Caki2 (cell line): ENCODE data around the gene FHOD1. TPM values are rescaled to one million over a fixed set of nuclear protein-coding genes. Genes with fewer than 3 reads are reported as not detected.
A peak's percentile ranks its signal among the peaks of the same experiment; 100 is the strongest.

Source experiments
- DNase-seq: peaks from one replicate; pipeline ENCODE4 v3.0.0-alpha.2; 2015; ENCODE audit warnings: low read depth
- in situ Hi-C: cut with HindIII; loops from 2 replicates; pipeline ENCODE4 v1.10.0; 2016; ENCODE audit warnings: low sequenced_read_pairs, low pct_unique_long_range_greater_than_20kb, mixed read lengths
- total RNA-seq: library from RNA; depleted of rRNA; stranded (reverse); fragments of >200 nt; shearing (Covaris generic); gene quantifications from 2 replicates; pipeline ENCODE4 v1.2.3, GENCODE V29; 2014; ENCODE audit warnings: low replicate concordance

Gene FHOD1
- total RNA-seq, 1 experiment from 2014 or later, result 6.2 TPM

DNA sequence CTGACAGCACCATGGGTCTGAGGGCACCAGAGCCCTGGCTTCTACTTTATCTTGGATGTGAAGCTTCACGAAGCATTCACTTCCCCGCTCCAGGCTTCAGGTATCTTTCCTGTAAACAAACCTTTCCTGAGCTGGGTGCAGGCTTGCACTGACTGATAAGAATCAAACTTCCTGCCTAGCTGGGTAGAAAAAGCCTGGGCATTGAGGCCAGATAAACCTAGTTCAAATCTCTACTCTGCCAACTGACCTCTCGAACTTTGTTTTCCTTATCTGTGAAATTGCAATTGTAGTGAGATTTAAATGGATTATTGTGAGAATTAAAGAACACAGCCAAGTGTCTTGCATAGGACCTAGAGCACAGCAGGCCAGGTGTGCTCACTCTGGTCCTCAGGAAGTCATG, 23.3 kb downstream of the FHOD1 start:
- DNase-seq, result no peak
- in situ Hi-C loops, result no loop called here

DNA sequence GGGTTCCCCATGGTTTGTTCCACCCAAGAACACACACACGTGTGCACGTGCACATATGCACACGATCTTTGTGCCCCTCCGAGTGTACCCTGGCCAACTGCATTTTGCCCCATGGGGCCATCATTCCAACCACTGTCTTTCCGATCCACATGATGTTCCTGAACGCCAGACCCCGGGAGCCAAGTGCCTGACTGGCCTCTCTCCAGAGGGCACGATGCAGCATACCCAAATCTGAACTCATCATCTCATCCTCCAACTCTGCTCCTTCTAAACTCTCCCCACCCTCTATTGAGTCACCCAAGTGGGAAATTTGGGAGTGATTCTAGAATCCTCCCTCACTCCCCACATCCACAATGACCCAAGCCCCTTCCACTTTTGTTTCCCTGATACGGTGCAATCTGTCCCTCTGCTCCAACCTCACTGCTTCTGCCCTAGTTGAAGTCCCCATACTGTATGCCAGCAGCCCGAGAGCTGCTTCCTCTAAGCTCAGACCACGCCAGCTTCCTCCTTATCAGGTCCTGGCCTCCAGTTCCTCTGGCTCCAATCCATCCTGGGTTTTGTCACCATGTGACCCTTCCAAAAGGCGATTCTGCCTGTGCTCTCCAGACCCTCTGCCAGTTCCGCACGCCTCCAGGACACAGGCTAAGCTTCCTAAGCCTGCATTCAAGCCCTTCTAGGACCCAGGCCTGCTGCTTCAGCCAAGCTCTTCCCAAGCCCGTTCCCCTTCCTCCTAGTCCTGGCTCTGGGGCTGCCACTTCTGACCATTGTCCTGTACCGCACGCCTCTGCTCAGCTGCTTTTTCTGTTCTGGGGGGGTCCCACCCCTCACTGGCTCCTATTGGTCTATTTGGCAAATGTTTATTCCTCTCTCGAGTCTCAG, 30.4 kb downstream of the FHOD1 start:
- in situ Hi-C loops, result no loop called here
- no peak for DNase-seq

DNA sequence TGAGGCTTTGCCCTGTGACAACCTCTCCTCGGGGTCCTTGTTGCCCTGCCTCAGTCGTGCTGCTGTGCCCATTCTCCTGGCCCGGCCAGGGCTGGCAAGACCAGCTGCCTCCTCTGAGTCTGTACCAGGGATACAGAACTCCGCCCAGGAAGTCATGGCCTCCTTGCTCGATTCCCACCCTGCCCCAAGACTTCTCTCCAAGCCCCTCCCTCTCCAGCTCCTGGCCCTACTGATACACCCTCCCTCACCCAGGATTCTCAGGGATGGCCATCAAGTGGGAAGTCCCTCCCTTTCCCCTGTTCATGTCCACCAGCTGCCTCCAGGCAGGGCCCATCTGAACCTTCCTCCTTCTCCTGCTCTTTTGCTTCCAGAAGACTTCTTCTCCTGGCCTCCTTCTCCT, 31.6 kb downstream of the FHOD1 start:
- DNase-seq, result no peak
- in situ Hi-C loops, result no loop called here

DNA sequence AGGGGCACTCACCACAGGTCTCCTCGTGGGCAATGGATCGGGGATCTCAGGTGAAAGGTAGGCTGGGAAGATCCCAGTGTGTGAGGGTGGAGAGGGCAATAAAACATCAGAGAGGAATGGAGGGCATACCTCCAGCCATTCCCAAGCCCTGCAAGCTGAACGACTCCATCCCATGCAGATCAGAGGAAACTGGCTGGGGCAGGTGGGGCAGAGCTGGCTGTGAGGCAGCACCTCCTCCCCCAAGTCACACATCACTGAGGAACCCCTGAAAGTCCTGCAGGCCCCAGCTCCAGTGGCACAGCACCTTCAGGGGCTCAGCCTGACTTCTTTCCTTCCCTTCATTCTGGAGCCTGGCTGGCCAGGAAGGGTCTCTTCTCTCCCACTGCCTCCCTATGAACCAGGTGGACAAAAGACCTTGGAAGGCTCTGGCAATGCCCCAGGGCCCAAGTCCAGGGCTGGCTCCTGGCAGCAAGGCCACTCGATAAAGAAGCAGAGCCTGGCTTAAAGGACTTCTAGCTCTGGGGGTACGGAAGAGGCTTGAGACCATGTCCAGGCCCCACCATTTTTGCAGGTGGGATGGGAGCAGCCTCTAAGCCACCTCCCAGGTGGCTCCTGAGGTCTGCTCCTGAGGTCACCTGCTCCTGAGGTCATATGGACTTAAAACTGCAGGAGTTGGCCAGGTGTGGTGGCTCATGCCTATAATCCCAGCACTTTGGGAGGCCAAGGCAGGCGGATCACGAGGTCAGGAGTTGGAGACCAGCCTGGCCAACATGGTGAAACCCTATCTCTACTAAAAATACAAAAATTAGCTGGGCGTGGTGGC, 33.9 kb downstream of the FHOD1 start:
- no peak for DNase-seq

DNA sequence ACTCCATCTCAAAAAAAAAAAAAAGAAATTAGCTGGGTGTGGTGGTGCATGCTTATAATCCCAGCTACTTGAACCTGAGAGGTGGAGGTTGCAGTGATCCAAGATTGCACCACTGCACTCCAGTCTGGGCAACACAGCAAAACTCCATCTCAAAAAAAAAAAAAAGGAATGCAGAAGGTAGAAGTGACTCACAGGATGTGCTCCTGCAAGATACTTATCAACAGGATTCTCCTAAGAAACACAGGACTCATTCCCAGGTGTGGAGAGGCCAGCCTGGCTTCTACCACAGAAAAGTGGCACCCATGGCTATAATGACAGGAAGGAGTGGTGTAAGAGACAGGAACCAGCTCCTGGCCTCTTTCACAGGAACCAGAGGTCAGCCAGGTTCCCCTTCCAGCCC, 34.5 kb downstream of the FHOD1 start:
- in situ Hi-C loops, result no loop called here
- DNase-seq, result peak; percentile 39

More for the DNA sequence above, 33.9 kb downstream of the FHOD1 start:
- in situ Hi-C loops, result no loop called here

DNA sequence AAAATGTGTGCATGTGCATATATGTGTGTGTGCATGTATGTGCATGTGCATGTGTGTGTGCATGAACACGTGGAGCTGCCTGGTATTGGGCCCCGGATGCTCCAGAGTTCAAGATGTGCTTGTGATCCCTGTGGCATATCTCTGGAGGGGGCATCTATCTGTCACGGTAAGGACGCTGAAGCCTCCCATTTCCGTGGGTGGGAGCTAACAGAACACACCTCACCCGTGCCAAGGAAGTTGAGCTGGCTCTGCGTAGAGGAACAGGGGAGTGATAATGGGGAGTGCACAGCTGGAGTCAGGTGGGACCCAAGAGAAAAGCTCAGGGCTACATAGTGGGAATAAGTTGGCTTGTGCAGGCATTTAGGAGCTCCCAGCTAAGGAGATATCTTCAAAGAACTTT, 35.6 kb downstream of the FHOD1 start:
- in situ Hi-C loops, result no loop called here

DNA sequence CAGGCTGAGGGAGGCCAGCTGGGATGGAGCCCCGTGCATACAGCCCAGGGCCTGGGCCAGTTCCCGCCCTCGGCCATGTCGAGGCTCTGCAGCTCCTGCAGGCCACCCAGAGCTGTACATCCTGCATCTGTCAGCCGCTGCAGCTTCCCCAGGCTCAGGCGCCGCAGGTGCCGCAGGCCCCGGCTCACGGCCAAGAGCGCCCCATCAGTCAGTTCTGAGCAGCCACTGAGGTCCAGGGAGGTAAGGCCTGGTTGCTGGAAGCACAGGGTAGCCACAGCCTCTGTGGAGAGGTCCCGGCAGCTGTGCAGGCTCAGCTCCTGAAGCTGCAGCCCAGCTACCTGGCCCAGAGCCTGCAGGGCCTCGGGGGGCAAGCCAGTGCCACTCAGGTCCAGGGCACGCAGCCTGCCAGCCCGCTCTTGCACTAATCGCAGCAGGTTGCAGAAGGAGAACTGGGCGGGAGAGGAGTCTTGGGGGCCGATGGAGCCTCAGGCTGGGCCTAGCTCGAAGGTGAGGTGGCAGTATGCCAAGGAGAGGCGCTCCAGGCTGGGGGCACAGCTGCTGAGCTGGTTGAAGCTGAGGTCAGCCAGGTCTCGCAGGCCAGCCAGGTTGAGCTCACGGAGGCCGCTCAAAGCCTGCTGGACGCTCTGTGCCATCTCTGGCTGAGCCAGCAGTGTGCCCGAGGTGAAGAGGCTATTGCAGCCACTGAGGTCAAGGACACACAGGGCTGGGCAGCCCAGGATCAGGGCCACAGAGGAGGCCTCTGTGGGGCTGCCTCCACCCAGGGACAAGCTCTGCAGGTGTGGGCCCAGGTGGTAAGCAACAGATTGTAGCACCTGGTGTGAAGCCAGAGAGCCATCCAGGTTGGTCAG, 37.0 kb downstream of the FHOD1 start:
- no peak for DNase-seq
- in situ Hi-C loops, result no loop called here

More for the DNA sequence above, 35.6 kb downstream of the FHOD1 start:
- no peak for DNase-seq

DNA sequence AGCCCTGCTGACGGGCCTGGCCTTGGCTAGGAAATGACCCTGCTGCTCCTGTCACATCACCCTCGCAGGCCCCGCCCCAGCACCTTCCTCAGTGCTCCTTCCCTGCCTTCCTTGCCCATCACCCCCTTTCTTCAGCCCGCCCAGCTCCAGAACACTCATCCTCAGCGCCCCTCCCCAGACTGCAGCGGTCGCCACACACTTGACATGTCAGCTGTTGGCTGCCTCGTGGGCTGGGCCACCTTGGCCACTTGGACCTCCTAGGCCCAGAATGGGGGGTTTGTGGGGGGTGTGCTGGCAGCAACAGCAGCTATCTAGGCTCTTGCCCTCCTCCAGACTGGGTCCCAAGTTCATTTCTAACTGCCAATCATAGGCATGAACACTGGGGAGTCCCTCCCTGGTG, 37.7 kb downstream of the FHOD1 start:
- DNase-seq, result no peak
- in situ Hi-C loops, result no loop called here

DNA sequence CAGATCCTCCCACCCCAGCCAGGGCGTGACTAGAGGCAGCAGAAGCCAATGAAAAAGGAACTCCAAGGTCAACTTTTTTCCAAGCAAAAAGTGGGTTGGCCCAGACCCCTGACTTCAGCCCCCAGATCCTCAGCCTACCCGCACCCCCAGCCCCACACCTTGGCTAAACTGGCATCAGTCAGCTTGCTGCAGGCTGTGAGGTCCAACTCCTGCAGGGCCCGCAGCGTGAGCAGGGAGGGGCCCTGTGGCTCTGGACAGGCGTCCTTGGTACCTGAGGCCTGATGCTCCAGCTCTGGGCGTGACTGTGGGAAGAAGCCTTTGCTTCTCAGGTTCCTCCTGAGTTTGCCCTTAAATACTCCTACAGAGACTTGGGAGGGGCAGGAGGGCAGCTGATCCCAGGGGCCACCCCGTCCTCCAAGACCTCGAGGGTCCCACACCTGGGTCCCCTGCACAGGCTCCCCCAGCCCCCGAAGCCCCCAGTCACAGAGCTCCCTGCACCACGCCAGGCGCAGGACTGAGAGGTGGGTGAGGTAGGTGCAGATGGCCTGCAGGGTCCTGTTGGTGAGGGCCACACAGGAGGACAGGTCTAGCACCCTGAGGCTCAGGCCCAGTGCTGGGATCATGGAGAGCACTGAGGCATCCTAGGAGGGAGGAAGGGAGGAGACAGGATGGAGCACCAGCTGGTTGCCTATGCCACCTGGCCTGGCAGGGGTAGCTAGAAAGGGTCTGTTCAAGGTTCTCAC, 39.0 kb downstream of the FHOD1 start:
- in situ Hi-C loops, result no loop called here
- DNase-seq, result no peak

DNA sequence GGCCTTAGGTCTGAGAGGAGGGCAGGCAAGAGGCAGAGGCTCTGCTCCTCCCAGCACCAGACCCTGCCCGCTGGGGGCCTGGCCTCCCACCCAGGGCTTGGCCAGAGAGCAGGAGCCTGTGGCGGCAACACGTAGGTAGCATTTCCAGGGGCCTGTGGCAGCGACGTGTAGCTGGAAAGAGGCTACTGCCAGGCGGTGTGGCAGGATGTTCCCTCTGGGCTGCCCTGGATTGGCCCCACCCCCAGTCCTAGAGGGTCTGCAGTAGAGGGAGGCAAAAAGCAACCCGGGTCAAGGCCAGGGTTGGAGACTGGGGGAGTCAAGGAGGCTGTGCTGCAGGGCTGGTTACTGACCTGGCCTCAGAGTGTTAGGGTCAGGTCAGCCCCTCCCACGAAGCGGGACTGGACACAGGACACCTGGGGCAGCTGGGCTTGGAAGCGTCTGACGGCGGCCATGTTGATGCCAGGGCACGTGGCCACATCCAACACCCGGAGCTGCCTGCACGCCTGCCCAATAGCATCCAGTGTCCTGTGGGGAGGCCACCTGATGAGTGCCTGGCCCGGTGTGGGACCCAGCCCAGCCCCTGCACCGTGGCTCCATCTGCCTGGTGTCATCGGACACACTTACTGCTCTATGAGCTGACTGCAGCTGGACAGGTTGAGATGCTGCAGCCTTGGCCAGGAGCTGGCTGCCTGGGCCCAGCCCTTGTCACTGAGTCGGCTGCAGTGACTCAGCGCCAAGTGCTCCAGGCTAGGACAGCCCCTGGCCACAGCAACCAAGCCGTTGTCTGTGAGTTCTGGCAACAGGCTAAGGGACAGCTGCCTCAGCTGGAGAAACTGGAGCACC, 39.8 kb downstream of the FHOD1 start:
- peak; percentile 53 for DNase-seq
- in situ Hi-C loops, result no loop called here

DNA sequence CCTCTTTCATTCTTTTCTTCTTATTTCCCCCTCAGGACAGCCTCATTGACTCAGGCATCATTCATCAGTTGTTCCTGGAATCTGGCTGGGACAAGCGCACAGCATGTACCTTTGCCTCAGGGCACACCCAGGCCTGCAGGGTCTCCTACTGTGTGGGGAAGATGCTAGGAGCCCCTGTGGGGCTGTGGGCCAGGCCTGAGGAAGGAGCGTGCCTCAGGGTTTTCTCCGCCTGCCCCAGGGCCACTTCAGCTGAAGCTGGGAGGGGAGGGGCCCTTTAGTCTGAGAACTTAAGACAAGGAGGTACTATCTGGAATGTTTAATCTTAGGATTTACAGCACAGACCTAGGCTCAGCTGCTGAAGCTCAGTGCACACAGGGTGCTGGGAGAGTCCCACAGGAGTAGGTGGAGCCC, 40.4 kb downstream of the FHOD1 start:
- no peak for DNase-seq
- in situ Hi-C loops, result no loop called here

DNA sequence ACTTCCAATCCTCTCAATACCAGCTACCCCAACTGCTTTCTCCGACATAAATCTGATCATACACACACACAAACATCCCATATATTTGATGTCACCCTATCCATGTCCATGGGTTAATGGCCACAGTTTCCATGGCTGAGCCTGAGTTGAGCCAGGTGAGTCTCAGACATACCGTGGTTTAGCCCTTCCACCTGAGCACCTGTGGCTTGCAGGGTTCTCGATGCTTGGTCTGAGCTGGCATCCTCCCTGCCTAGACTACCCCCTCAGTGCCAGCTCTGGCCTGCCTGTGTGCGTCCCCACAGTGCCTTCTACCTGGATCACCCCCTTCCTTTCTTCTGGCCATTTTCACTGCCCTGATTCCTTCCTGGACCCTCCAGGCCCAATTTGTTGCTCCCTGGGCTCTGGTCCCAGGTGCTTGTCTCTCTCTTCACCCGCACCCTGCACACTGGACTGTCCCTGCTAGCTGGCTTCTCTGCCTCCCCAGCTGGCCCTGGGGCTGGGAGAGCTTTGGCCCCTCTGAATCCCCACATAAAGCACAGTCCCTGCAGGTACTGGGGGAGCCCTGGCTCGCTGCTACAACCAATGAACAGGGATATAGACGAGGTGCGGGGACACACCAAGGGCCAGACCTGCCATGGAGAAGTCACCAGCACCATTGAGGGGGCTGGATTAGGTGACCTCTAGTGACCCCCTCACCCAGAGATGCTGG, 41.0 kb downstream of the FHOD1 start:
- DNase-seq, result no peak
- in situ Hi-C loops, result no loop called here

DNA sequence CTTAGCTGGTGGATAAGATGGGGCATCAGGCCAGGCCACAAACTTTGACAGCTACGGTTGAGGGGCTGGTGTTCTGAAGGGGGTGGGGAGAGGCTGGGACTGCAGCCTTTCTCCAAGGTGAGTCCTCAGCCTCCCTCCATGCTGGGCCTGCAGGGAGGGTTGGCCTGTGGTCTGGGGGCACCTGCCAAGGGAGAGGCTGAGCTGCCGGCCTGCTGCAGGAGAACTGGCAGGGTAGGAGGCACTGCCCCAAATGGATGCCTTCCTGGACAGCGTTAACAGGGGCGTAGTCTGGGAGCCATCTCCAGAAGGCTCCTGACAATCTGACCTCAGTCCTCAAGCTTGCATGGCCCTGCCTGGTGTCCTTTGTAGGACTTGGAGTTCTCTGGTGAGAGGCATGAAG, 43.2 kb downstream of the FHOD1 start:
- in situ Hi-C loops, result no loop called here
- DNase-seq, result no peak

DNA sequence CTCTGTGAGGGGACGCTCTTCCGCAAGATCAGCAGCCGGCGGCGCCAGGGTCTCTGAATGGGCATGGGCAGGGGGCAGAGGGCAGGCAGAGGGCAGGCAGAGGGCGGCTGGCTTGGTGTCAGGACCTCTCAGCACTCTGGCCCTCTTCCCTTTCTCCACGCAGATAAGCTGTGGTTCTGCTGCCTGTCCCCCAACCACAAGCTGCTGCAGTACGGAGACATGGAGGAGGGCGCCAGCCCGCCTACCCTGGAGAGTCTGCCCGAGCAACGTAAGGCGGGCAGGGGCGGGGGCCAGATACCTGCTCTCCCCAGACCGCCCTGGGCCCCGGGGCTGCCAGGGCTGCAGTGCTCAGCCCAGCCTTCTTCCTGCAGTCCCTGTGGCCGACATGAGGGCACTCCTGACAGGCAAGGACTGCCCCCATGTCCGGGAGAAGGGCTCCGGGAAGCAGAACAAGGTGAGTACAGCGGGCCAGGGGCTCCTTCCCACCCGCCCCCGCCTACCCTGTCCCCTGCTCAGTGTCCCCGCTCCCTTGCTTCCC, 44.3 kb downstream of the FHOD1 start:
- in situ Hi-C loops, result no loop called here
- DNase-seq, result no peak

DNA sequence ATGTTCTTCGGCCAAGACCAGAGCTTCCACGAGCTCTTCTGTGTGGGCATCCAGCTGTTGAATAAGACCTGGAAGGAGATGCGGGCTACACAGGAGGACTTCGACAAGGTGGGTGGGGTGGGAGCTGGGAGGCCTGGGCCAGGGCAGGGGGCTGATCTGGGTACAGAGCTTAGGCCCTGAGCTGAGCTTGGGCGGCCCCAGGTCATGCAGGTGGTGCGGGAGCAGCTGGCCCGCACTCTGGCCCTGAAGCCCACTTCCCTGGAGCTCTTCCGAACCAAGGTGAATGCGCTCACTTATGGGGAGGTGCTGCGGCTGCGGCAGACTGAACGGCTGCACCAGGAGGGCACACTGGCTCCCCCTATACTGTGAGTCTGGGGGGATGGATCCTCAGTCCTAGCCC, 44.9 kb downstream of the FHOD1 start:
- DNase-seq, result no peak
- in situ Hi-C loops, result no loop called here
